Measurements from ENCODE around the gene SPEF1. TPM values are rescaled to one million over a fixed set of nuclear protein-coding genes. Genes with fewer than 3 reads are reported as not detected.
"Not testable (repeated sequence)": the region's sequence is repeated elsewhere in the genome, so short reads cannot be mapped to it uniquely, and the experiment has no call there.

The SPEF1 gene
- 1 to 10 TPM in 3 of 4 donors, not detected in 1; 1.3 to 2.5 (median 1.7) TPM for polyA plus RNA-seq (ENCODE audit: insufficient read length in 4 of 4)

- peak in 3 of 4 donors; percentile 75 to 89 (median 87) for DNase-seq (ENCODE audit: low read depth in 4 of 4, low spot score in 3 of 4)
These were observed at the start of gene SPEF1 for GRCh38 chr20:3781153-3781910. Gene SPEF1, minus strand, starts transcription at chr20:3781448. Its CDS starts 161 bp downstream, at chr20:3781287.

- DNase-seq (ENCODE audit: low read depth in 4 of 4, low spot score in 3 of 4), result not testable (repeated sequence)
These were observed 48.6 kb upstream of the SPEF1 start for GRCh38 chr20:3829891-3830290.

GRCh38 chr20:3828798-3829197 lies 47.5 kb upstream of the SPEF1 start:
- no peak for DNase-seq (ENCODE audit: low read depth in 4 of 4, low spot score in 3 of 4)

GRCh38 chr20:3826420-3826819 lies 45.2 kb upstream of the SPEF1 start:
- DNase-seq (ENCODE audit: low read depth in 4 of 4, low spot score in 3 of 4), result no peak

GRCh38 chr20:3825526-3825925 lies 44.3 kb upstream of the SPEF1 start:
- no peak for DNase-seq (ENCODE audit: low read depth in 4 of 4, low spot score in 3 of 4)

GRCh38 chr20:3823881-3824280 lies 42.6 kb upstream of the SPEF1 start:
- no peak for DNase-seq (ENCODE audit: low read depth in 4 of 4, low spot score in 3 of 4)

GRCh38 chr20:3821996-3822395 lies 40.7 kb upstream of the SPEF1 start:
- no peak for DNase-seq (ENCODE audit: low read depth in 4 of 4, low spot score in 3 of 4)

- no peak for DNase-seq (ENCODE audit: low read depth in 4 of 4, low spot score in 3 of 4)
These were observed 39.9 kb upstream of the SPEF1 start for GRCh38 chr20:3820901-3821727.

GRCh38 chr20:3820048-3820900 lies 39.0 kb upstream of the SPEF1 start, which contains the start of gene AP5S1:
Gene AP5S1, plus strand, starts transcription at chr20:3820547. Its CDS starts 1,571 bp downstream, at chr20:3822118.
- DNase-seq (ENCODE audit: low read depth in 4 of 4, low spot score in 3 of 4), result peak; percentile 90 to 95 (median 94)

GRCh38 chr20:3819411-3820047 lies 38.3 kb upstream of the SPEF1 start:
- DNase-seq (ENCODE audit: low read depth in 4 of 4, low spot score in 3 of 4), result no peak

- DNase-seq (ENCODE audit: low read depth in 4 of 4, low spot score in 3 of 4), result no peak
These were observed 37.2 kb upstream of the SPEF1 start for GRCh38 chr20:3818155-3819151.

- DNase-seq (ENCODE audit: low read depth in 4 of 4, low spot score in 3 of 4), result no peak
These were observed 34.6 kb upstream of the SPEF1 start for GRCh38 chr20:3815703-3816315.

GRCh38 chr20:3814928-3815495 lies 33.8 kb upstream of the SPEF1 start:
- no peak for DNase-seq (ENCODE audit: low read depth in 4 of 4, low spot score in 3 of 4)

GRCh38 chr20:3813848-3814581 lies 32.8 kb upstream of the SPEF1 start:
- no peak for DNase-seq (ENCODE audit: low read depth in 4 of 4, low spot score in 3 of 4)

- DNase-seq (ENCODE audit: low read depth in 4 of 4, low spot score in 3 of 4), result no peak
These were observed 32.0 kb upstream of the SPEF1 start for GRCh38 chr20:3812975-3813847.

- no peak for DNase-seq (ENCODE audit: low read depth in 4 of 4, low spot score in 3 of 4)
These were observed 31.0 kb upstream of the SPEF1 start for GRCh38 chr20:3812259-3812681.
